HG02588 (cell line): ENCODE measurements around the gene NSMF.

Experiments used
- ATAC-seq: cut with Tn5 transposase; IDR thresholded peaks from one replicate; pipeline ENCODE4 v1.9.1; 2021; ENCODE audit warnings: mild to moderate bottlenecking, moderate library complexity; ENCODE audit not compliant: unreplicated experiment

The NSMF gene

GRCh38 chr9:137492464-137493363 is 33.6 kb upstream of the NSMF start:
- no peak for ATAC-seq

- ATAC-seq: no peak
Measured at GRCh38 chr9:137491735-137492432, 32.8 kb upstream of the NSMF start.

- no peak for ATAC-seq
Measured at GRCh38 chr9:137490532-137491186, 31.5 kb upstream of the NSMF start.

- ATAC-seq: no peak
Measured at GRCh38 chr9:137488906-137489305, 29.8 kb upstream of the NSMF start.

GRCh38 chr9:137488327-137488653 is 29.2 kb upstream of the NSMF start:
- no peak for ATAC-seq

GRCh38 chr9:137487454-137488326 is 28.6 kb upstream of the NSMF start:
- no peak for ATAC-seq

- no peak for ATAC-seq
Measured at GRCh38 chr9:137486545-137487453, 27.7 kb upstream of the NSMF start.

- ATAC-seq: no peak
Measured at GRCh38 chr9:137486141-137486490, 27.0 kb upstream of the NSMF start.

GRCh38 chr9:137485343-137486140 is 26.4 kb upstream of the NSMF start:
- no peak for ATAC-seq

- ATAC-seq: no peak
Measured at GRCh38 chr9:137484551-137485315, 25.6 kb upstream of the NSMF start.

GRCh38 chr9:137482094-137482781 is 23.1 kb upstream of the NSMF start:
- no peak for ATAC-seq

GRCh38 chr9:137480686-137481683 is 21.9 kb upstream of the NSMF start:
- ATAC-seq: no peak

- ATAC-seq: no peak
Measured at GRCh38 chr9:137479892-137480685, 21.0 kb upstream of the NSMF start.

- no peak for ATAC-seq
Measured at GRCh38 chr9:137478962-137479861, 20.1 kb upstream of the NSMF start.

GRCh38 chr9:137478613-137478961 is 19.5 kb upstream of the NSMF start:
- no peak for ATAC-seq
